HT1080 (cell line): ENCODE data around the gene PGP. TPM values are rescaled to one million over a fixed set of nuclear protein-coding genes. Genes with fewer than 3 reads are reported as not detected.
A peak's percentile ranks its signal among the peaks of the same experiment; 100 is the strongest.

ENCODE experiments used
- DNase-seq: peaks from one replicate; pipeline ENCODE4 v3.0.0-alpha.2; 2015; ENCODE audit warnings: low read depth
- total RNA-seq: library from RNA; depleted of rRNA; stranded (reverse); fragments of >200 nt; shearing (Covaris generic); gene quantifications from 2 replicates; pipeline ENCODE4 v1.2.3, GENCODE V29; 2014

The PGP gene
- total RNA-seq, 1 experiment from 2014 or later = 50.1 TPM

- DNase-seq = no peak
Measured at GRCh38 chr16:2200313-2200712, 14.3 kb downstream of the PGP start.

DNA sequence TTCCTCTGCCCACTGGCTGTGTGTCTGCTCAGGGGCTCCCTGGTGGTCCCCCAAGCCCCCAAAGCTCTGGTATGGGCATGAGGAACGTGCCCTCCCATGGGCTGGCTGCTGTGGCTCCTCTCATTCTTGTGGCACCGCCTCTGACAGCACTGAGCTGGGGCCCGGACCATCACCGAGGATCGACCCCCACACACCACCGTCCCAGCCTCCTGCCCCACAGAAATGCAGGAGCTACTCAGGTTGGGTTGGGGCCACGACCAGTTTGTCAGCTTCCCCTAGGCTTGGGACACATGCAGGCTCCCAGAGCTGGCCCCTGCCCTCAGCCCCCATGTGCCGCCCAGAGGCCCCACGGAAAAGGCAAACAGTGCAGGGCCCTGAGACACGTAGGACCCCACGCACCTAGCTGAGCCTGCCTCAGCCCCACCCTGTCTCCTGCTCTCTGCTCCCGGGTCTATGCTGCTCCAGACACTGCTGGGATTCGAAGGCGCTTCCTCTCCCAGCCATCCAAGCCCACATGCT lies 15.0 kb downstream of the PGP start:
- DNase-seq = no peak

DNA sequence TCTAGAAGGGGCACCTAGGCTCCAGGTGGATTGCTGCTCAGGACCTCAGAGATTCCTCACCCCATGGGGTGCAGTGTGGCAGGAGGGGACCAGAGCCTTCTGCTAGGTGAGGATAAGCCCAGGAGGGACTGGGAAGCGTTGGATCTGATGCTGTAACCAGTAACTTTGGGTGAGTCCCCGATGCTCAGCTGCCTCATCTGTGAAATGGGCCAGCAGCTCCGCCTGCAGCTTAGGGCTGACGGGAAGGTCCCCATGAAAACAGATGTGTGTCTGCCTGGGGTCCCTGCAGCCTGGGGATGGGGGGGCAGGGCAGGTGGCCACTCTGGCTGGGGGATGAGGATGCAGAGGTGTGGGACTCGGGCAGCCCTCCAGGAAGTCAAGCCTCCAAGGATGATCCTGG lies 15.5 kb downstream of the PGP start:
- DNase-seq = no peak

DNA sequence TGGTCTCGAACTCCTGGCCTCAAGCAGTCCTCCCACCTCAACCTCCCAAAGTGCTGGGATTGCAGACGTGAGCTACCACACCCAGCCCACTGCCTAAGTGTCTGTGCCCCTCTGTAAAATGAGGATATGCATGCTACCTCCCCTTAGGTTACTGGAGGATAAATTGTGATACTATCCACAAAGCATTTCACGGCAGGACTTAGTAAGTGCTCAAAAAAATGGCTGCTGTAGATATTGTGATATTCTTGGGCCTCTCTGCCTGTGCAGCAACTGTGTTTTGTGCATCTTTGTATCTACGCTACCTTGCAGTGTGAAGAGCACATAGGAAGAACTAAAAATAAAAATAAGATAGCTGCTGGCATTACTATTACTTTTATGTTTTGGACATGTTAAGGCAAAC lies 16.4 kb downstream of the PGP start:
- DNase-seq = no peak

DNA sequence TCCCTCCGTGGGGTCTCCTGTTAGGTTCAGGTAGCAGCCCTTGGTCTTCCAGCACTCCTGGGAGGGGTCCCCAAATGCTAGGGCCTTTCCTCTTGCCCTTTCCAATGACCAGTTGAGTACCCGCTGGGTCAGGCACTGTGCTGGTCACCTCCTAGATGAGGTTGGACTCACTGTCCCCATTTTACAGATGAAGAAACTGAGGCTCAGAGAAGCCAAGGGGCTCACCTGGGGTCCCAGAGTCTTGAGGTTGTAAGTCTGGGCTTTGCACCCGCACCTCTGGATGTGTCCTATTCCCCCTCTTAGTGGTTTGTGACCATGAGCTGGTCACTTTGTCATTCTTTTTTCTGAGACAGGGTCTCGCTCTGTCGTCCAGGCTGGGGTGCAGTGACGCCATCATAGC lies 16.9 kb downstream of the PGP start:
- DNase-seq = no peak

- DNase-seq = no peak
Measured at GRCh38 chr16:2196981-2197511, 17.6 kb downstream of the PGP start.

- DNase-seq = no peak
Measured at GRCh38 chr16:2196162-2196980, 18.3 kb downstream of the PGP start, which contains the start of gene CASKIN1. Gene CASKIN1 (minus strand): TSS chr16:2196605. CDS start chr16:2196432, 173 bp downstream.

DNA sequence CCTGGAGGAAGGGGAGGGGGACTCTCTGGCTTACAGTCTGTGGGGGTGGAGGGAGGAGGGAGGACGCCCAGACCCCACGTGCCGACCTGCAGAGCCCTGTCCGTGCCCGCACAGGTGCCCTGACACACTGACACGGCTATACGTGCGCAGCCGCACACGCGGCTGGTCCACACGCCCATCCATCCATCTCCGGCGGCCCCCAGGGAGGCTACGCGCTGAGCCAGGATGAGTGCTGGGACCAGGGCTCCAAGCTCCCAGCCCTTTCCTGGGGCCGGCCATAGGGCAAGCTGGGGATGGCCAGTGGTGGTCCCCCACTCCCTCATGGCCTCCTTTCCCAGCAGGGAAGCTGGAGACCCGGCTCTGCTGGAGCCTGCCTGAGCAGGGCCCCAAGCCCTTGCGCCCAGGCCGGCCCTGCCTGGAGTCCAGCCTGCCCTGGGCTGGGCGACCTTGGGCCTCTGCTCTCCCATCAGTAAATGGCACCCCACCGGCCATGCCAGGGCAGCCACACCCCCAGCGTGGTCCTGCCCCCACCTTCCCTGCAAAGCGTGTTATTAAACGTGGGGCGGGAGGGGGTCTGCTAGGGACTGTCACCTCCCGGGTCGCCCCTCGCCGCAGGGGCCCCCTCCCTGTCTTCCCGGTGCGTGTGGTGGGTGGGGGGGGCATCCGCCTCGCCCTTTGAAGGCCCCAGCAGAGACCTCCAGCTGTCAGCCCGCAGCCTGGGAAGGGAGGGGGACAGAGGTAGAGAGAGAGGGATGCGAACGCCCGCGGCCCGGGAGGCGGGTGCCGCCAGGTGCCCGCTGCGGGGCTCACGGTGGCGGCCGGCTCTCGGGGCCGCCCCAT lies 19.1 kb downstream of the PGP start:
- DNase-seq = no peak

DNA sequence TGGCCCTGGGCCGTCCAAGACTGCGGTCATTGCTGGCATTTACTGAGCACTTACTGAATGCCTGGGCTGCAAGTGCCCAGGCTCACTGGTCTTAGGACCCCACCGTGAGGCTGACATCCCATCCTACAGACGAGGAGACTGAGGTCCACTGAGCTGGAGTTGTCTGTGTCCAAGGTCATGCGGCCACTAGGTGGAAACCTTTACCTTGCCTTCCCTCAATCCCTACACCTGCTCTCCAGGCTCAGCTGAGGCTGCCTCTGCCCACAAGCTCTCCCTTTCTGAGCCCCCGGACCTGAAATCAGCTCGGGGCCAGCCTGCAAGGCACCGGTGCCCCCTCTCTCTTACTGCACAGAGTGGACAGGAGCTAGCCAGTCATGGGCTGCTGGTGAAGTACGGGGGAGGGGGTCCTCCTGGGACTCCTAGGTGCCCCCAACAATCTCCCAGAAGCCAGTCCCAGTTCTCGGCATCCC lies 19.8 kb downstream of the PGP start:
- peak; percentile 67 for DNase-seq

DNA sequence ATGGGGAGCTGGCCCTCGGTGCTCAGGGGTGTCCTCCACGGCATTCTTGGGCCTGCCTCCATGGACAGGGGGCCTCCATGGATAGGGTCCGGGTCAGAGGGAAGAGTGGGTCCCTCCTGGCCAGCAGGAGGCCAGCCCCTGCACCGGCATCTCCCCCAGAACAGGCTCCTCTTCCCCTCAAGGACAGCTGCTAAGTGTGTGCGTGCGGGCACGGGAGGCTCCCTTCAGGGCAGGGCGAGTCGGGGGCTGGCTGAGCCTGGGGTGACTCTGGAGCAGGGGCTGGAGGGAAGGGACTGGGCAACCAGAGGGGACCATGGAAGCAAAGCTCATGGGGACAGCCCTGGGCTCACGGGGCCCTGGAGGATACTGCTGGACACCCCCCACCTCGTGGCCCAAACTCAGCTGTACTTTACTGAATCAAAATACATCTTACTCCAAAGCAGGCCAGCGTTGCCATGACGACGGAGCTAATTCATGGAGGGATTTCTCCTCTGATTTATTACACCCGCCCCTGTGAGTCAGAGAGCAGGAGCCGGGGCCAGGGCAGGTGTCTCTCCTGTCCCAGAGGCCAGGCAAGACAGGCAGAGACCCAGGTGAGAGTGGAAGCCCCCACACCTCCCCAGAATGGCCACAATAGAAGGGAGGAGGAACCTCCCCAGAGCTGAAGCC lies 20.3 kb downstream of the PGP start:
- peak; percentile 62 for DNase-seq

DNA sequence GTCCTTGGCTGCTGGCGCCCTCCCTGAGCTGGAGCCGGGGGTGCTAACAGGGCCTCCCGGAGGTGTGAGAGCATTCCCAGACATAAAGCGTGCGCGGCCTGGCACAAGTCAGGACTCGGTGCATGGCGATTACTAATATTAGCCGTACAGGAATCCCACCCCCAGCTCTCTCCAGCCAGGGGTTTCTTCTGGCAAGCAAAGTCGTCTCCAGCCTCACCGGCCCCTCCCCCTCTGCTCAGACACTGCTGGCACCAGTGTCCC lies 23.3 kb downstream of the PGP start:
- DNase-seq = no peak

- no peak for DNase-seq
Measured at GRCh38 chr16:2190659-2191445, 23.8 kb downstream of the PGP start.

GRCh38 chr16:2190002-2190658 lies 24.5 kb downstream of the PGP start:
- DNase-seq = no peak

- no peak for DNase-seq
Measured at GRCh38 chr16:2189252-2189893, 25.3 kb downstream of the PGP start.

DNA sequence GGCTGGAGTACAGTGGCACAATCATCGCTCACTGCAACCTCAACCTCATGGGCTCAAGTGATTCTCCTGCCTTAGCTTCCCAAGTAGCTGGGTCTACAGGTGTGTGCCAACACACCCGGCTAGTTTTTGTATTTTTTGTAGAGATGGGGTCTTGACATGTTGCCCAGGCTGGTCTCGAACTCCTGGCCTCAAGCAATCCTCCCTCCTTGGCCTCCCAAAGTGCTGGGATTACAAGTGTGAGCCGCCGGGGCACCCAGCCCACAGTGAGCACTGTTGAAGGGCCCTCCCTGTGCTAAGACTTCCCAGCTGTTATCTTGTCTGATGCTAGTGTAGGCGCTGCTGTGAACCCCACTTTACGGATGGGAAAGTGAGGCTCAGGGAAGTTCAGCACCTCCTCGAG lies 26.2 kb downstream of the PGP start:
- no peak for DNase-seq

DNA sequence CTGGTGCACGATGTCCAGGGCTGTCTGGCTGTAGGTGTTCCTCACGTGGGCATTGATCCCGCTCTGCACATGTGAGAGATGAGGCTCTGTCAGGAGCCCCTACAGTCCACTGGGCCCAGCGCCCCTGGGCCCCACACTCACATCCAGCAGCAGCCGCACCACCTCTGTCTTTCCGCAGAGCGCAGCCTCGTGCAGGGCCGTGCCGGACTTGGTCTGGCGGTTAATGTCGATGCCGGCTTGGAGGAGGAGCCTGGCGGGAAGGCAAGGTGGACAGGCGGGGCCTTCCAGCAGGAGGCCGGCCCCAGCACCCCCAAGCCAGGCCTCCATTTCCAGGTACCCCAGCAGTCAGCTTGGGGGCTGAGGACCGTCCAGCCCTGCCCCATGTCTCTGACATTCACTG lies 27.4 kb downstream of the PGP start:
- DNase-seq = no peak

DNA sequence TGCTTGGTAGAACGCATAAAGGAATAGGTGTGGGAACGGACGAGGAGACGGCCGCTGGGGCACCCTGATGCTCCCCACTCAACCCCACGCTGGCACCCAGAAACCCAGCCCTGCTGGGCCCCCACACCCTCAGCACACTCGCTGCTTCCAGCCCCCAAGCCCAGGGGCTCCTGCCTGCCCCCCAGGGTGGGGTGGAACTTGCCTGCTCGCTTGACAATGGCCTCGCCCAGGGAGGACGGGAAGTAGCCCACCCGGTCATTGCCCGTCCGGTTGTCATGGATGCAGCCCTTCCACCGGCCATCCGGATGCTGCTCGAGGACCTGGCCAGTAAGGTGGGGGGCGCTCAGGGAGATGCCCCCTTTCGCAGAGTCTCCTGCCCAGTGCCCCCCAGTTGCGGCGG lies 28.1 kb downstream of the PGP start:
- DNase-seq = no peak

DNA sequence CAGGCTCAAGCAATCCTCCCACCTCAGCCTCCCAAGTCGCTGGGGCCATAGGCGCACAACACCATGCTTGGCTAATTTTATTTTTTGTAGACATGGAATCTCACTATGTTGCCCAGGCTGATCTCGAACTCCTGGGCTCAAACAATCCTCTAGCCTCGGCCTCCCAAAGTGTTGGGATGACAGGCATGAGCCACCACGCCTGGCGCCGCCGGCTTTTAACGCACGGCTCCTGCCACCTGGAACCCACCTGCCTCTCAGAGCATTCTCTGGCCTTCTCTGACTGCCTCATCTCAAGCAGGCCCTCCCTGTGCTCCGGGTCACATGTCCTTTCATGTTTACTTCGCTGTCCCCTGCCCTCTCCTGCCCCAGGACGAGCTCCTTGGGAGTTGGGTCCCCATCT lies 28.6 kb downstream of the PGP start:
- DNase-seq = no peak

GRCh38 chr16:2184962-2185361 lies 29.7 kb downstream of the PGP start:
- no peak for DNase-seq

DNA sequence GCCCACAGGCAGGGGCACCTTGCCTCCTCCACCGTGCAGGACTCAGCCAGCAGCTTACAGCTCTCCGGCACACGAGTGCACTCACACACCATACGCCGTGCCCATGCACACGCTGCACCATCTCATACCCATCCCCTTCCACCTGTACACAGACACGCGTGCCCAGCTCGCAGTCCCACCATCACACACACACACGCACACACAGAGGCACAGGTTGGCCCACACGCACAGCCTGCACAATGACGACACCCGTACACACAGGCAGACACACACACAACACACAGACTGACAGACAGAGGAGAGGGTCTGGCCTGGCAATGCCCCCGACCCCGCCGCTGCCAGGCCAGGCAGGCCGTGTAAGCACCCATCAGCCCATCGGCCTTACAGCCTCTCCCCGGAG lies 30.3 kb downstream of the PGP start:
- DNase-seq = no peak
